Epidermal melanocyte (primary cell): Measurements from ENCODE around the gene SWI5.

ENCODE experiments used
- DNase-seq: peaks from one replicate; pipeline ENCODE4 v3.0.0; 2011; ENCODE audit warnings: low spot score; ENCODE audit not compliant: insufficient read length

Gene SWI5

GRCh38 chr9:128251732-128252100 lies 24.4 kb upstream of the SWI5 start:
- no peak for DNase-seq

DNA sequence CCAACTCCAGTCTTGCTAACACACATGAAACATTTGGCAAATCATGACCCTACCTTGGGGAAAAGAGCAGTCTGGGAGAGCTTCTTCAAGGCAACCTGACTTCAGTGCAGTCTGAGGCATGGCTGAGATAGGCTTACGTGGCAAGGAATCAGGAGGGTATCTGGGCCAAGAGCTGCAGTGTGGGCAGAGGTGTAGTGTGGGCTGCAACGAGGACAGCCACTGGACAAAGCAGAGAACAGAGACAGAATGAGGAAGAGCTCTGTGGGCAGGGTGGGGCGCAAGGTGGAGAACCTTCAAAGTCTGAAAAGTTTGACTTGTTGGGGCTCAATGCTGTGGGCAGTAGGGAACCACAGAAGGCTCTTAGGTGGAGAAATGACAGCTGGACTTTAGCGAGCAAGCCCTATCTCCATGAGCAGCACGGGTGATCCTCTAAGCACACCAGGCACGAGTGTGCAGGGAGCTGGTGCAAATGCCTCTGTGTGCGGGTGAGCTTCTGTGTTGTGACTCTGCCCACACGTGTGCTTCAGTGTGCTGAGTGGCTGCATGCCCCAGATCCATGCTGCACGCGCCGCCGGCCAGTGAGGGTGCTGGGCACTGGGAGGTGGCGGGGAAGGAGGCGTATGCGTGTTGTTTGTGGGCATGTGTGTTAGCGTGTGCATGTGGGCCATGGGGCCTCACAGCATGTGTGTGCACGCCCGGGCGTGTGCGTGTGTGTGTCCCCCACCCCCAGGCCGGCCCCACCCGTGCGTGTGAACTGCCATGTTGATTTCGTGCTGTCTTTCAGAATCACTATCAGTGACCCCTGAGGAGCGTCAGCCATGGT lies 23.5 kb upstream of the SWI5 start:
- DNase-seq: no peak

DNA sequence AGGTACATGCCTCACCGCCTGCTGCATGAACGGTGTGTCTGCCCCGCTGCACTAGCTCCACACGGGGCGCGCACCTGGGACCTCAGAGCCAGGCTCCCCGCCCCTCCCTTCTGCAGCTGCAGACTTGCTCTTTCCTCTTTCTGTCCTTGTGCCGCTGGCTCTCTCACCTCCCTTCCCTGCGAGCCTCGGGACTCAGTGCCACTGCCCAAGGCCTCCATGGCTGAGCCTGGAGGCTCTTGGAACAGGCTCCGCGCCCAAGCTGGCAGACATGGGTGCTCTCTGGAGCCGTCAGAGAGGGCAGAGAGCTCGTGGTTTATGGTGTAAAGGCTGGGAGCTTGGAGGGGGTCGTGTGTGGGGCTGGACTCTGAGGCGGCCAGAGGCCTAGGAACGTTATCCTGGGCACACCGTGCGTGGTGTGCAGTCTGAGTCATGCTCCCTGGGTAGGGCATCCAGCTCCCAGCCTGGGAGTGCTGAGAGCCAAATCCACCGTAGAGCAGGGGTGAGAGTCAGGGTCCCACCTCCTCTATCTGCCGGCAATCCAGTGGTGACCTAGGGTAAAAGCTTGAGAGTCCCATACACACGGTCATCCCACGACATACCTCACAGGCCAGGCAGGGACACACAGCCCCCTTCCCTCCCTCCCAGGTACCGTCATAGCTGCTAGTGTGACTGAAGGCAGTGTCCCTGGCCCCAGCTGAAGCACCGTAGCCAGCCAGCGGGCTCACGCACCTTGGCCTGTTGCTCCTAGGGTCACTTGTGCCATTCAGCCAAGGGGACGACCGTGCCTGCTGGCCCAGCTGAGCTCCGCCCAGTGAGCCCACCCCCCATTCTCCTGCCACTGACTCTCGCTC lies 22.7 kb upstream of the SWI5 start:
- no peak for DNase-seq

DNA sequence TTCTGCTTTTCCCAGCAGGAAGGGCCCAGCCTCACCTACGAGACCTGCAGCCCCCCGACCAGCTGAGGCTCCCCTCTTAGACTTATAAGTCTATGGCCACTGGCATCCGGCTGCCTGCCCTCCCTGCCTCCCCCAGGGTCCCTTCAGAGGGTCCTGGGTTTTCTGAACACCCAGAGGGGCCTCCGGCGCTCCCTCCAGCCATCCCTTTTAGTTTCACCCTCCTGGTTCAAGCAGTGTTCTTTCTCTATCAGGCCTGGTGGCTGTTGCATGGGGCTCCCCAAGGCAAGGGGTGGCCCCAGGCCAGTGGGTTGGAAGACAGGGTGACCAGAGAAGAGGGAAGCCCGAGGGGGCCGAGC lies 22.1 kb upstream of the SWI5 start:
- no peak for DNase-seq

DNA sequence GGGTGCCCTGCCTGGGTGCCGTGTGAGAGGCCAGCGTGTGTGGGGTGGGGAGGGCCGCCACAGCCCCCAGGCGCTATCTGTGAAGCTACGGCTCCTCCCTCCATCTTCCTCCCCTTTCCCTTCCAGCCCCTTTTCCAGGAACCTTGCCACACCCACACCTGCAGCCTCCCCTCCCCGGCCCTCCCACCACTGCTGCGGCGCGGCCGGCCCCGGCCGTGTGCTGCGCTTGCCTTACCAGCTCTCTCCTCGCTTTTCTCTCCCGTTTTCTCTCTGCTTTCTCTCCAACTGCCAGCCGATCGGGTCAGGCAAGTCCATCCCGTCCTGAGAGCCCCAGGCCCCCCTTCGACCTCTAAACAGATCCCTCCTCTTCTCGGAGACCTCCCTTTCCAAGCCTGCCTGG lies 21.7 kb upstream of the SWI5 start:
- DNase-seq: no peak

DNA sequence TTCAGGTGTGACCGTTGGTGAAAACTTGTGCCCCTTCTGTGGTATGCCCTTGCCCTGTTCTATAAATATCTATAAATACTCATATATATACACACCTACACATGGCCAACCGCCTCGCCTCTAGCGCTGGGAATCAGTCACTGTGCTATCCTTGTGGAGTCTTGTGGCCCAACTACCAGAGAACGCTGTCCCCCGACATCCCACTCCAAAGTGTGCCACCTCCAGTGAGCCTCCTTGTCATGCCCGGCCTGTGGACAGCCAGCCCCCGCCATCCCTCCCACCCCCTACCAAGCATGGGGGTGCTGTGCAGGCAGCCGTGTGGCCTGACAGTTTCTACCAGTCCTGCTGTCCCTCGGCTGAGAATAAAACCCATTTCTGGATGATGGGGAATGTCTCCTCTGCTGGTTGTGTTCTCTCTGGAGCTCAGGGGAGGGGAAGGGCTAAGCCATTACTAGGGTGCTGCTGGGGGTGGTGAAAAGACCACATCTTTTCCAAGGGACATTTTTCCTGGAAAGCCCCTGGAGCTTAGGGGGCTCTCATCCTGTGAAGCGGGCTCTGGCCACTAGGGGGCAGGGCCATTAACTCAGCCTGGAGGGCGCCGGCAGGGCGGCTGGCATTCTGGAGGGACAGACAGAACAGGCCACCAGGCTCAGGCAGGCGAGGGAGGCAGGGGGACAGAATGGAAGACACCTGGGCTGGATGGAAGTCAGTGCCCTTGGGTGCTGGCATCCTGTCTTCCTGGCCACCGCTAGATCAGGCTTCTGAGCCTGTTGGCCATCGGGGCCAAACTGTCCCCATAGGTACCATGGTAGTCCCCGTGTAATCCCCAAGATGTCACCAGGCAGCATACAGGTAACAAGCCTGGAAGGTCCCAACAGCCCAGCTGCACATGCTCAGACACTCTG lies 21.0 kb upstream of the SWI5 start:
- DNase-seq: peak; percentile 90

- no peak for DNase-seq
Measured at GRCh38 chr9:128257086-128257825, 18.8 kb upstream of the SWI5 start.

- no peak for DNase-seq
Measured at GRCh38 chr9:128257907-128258306, 18.2 kb upstream of the SWI5 start.

GRCh38 chr9:128258326-128258725 lies 17.8 kb upstream of the SWI5 start:
- DNase-seq: no peak

DNA sequence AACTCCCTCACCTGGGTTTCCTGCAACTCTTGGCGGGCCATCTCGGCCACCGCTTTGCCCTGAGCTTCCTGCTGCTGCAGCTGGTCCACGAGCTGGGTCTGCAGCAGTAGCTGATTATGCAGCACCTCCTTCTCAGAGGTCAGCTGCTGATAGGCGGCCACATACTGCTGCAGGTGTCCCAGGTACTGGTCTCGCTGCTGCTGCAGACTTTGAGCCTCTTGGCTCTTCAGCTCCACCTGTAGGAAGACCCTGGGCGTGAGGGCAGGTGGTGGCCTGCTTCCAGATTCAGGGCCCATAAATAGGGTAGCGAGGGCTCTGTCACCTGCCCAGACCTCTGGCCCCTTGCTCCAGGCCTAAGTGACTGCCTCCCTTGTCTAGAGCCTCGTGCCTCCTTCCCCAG lies 16.9 kb upstream of the SWI5 start:
- no peak for DNase-seq

DNA sequence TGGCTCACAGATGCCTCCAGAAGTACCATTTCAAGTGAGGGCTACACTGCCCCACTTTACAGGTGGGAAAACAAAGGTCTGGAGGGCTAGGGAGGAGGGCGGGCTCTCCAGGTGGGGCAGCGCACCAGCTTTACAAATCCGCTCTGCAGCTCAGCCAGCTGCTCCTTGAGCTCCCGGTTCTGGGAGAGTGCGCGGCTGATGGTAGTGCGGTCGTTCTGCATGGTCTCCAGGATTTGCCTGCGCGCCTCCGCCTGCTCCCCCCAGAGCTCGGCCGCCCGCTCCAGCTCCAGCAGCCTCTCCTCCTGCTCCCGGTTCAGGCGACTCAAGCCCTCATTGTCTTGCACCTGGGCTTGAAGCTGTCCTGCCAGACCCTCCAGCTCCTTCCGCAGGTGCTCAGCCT lies 15.7 kb upstream of the SWI5 start:
- no peak for DNase-seq

GRCh38 chr9:128262687-128263086 lies 13.4 kb upstream of the SWI5 start:
- no peak for DNase-seq

DNA sequence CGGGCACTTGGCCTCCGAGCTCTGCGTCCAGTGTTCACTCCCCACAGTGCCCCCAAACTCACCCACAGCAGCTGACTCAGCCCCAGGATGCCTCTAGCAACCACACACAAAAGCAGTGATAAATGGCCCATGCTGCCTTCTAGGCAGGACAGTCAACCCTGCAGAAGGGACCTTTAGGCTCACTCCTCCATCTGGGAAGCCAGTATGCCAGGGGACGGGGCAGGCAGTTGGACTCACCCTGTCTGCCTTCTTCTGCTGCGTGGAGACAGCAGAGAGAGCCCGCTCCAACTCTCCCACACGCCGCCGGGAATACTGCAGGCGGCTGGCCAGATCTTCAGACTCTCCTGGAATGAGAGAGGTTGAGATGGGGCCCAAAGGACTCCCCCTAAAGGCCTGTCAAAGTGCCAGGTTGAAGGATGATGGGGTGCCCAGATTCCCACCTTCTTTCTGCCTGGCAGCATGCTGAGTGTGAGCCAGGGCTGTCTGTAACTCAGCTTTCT lies 10.7 kb upstream of the SWI5 start:
- no peak for DNase-seq

DNA sequence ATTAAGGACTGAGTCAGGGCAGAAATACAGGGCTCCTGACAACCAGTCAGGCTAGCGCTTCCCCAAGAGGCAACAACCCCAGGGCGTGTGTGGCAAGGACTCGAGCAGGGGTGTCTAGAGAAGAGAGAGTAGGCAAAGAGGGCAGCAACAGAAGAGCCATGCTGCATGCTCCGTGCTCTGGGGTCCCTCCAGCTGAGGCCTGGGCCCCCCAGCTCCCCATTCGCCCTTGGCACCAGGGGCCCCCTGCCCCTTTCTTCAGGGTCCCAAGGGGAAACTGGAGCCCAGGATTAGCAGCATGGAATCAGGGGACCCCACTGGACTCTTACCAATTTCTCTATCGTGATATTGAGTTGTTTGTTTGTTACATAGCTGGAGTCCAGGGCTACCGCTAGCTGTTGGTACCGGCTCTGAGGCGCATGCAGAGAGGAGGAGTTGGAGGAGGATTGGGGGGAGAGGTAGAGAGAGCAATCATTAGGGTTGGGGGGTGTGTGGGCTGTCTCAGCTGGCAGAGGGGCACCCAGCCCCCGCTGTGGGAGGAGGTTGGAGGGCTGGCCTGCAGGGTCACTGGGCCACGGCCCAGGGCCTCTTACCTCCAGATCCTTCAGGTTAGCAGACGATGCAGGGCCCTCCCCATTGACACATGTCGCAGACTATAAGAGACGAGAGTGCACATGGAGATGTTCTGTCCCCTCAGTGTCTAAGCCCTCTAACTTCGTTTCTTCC lies 9.0 kb upstream of the SWI5 start:
- no peak for DNase-seq

- DNase-seq: no peak
Measured at GRCh38 chr9:128271112-128271511, 5.0 kb upstream of the SWI5 start.

DNA sequence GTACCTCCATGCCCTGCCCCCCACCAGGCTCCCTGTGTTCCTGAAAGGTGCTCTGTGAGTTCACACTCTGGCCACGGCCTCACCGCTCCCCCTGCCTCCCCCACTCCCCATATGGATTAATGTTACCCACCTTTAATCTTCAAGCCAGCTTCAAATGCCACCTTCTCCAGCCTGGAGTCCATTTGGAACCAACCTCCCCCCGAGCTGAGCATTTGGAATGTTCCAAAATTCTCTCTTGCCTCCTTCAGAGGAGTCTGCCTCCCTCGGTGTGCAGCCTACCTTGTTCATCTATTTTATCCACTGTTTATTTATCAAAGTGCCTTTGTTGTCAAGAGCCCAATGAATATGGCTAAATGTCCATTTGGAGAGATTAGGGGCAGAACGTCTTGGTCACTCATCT lies 4.6 kb upstream of the SWI5 start:
- DNase-seq: no peak

GRCh38 chr9:128274245-128274644 lies 1.8 kb upstream of the SWI5 start:
- no peak for DNase-seq

- DNase-seq: peak; percentile 69
Measured at GRCh38 chr9:128275198-128276007, 673 bp upstream of the SWI5 start, which contains the start of gene GOLGA2. GOLGA2 (minus strand) TSS chr9:128276007; CDS start chr9:128275976, 31 bp downstream.

DNA sequence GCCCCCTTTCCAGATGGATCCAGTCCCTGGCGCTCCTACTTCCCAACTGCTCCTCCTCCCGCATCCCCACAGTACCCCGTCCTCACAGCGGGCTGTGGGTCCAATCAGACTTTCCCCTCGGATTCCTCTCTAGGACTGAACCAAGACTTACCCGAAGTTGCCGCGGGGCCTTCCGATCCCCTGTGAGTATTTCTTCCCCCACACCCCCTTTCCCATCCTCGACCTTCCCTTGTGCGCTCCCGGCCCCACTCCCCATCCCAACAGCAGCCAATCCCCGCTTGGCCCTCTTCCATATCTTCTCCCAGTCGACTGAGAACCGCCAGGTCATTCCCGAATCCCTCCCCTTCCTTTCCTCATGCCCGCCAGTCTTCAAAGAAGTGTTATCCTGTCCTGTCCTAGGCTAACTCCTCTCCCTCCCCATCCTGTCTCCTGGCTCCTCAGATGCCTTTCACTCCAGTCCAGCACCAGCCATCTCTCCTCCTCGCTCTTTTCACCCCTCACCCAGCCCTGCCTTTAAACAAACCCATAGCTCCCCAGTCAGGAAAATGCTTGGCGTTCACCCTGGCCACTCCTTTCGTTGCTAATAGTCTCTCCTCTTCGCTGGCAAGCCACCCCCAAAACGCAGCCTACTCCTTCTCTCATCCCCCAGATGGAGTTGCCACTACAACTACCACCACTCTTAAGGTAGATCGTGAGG lies 646 bp downstream of the SWI5 start:
- peak; percentile 33 for DNase-seq
